Keratinocyte (primary cell): Measurements from ENCODE around the gene TLR9. TPM values are rescaled to one million over a fixed set of nuclear protein-coding genes. Genes with fewer than 3 reads are reported as not detected.

Source experiments
- DNase-seq: peaks from one replicate; pipeline ENCODE4 v3.0.0-alpha.2; 2011; ENCODE audit warnings: low read depth, missing footprints, low spot score
- FAIRE-seq: peaks from 2 replicates; lab custom pipeline; 2011; peaks lifted over from hg19 to GRCh38; lab: Jason Lieb, UNC
- H2AFZ ChIP-seq: 2 replicates; pipeline ENCODE4 v1.6.0; 2012; ENCODE audit warnings: low read length, control low read depth, inconsistent platforms; ENCODE audit not compliant: control insufficient read depth
- H3K27ac ChIP-seq: 2 replicates; pipeline ENCODE4 v1.5.1; 2011; ENCODE audit warnings: low read length; ENCODE audit not compliant: control insufficient read depth, insufficient read depth
- H3K27me3 ChIP-seq: 3 replicates; pipeline ENCODE4 v1.6.0; 2011; ENCODE audit warnings: low read length; ENCODE audit not compliant: control insufficient read depth, insufficient read depth; ENCODE audit errors: extremely low read depth
- H3K36me3 ChIP-seq, 2 experiments: 2 replicates in 1 of 2; 3 replicates in 1 of 2; pipeline ENCODE4 v1.5.1; 2011; ENCODE audit warnings: low read length in 2 of 2, mild to moderate bottlenecking in 1 of 2; ENCODE audit not compliant: control insufficient read depth in 2 of 2, insufficient read depth in 2 of 2; ENCODE audit errors: extremely low read depth in 1 of 2
- H3K4me1 ChIP-seq: 3 replicates; pipeline ENCODE4 v1.5.1; 2011; ENCODE audit warnings: low read length; ENCODE audit not compliant: control insufficient read depth, insufficient read depth; ENCODE audit errors: extremely low read depth
- H3K4me2 ChIP-seq: 3 replicates; pipeline ENCODE4 v1.6.0; 2011; ENCODE audit warnings: low read depth, low read length; ENCODE audit not compliant: control insufficient read depth, insufficient read depth; ENCODE audit errors: extremely low read depth
- H3K4me3 ChIP-seq, 3 experiments: fragments of 200-600 bp in 1 of 3; sonication (generic) in 1 of 3; 2 replicates in 2 of 3; 3 replicates in 1 of 3; pipeline ENCODE4 v1.5.1; 2011 to 2016; ENCODE audit warnings: low read length in 3 of 3, mild to moderate bottlenecking in 3 of 3, control low read depth in 2 of 3, inconsistent platforms in 1 of 3, low read depth in 1 of 3, mixed read lengths in 1 of 3, mixed run types in 1 of 3, moderate library complexity in 1 of 3; ENCODE audit not compliant: control insufficient read depth in 2 of 3, insufficient read depth in 2 of 3; ENCODE audit errors: extremely low read depth in 1 of 3
- H3K79me2 ChIP-seq: 2 replicates; pipeline ENCODE4 v1.6.0; 2012; ENCODE audit warnings: low read length; ENCODE audit not compliant: control insufficient read depth, insufficient read depth
- H3K9ac ChIP-seq: 3 replicates; pipeline ENCODE4 v1.6.0; 2011; ENCODE audit warnings: low read length; ENCODE audit not compliant: control insufficient read depth, insufficient read depth; ENCODE audit errors: extremely low read depth
- H3K9me1 ChIP-seq: 3 replicates; pipeline ENCODE4 v1.6.0; 2011; ENCODE audit warnings: low read length; ENCODE audit not compliant: control insufficient read depth, insufficient read depth; ENCODE audit errors: extremely low read depth
- H3K9me3 ChIP-seq: 2 replicates; pipeline ENCODE4 v1.5.1; 2012; ENCODE audit warnings: low read depth, low read length; ENCODE audit not compliant: control insufficient read depth
- H4K20me1 ChIP-seq: 3 replicates; pipeline ENCODE4 v1.6.0; 2011; ENCODE audit warnings: low read length; ENCODE audit not compliant: control insufficient read depth, insufficient read depth; ENCODE audit errors: extremely low read depth
- EZH2 ChIP-seq: IDR thresholded peaks from one replicate; pipeline ENCODE4 v1.6.1; 2012; ENCODE audit warnings: inconsistent platforms, mild to moderate bottlenecking, low read length, moderate library complexity
- dilution Hi-C: fragments of 300-500 bp; cut with MboI; formaldehyde crosslinking; loops from one replicate; pipeline ENCODE4 v1.7.0; 2020; ENCODE audit warnings: low sequenced_read_pairs; ENCODE audit not compliant: extremely low pct_ligation_motif_present
- polyA plus RNA-seq, 5 experiments: library from polyadenylated mRNA; depleted of rRNA in 3 of 5; stranded (reverse) in 3 of 5; stranded (forward) in 1 of 5; unstranded in 1 of 5; fragments of >200 nt; gene quantifications; 1 replicate in 1 of 5; 2 replicates in 3 of 5; 3 replicates in 1 of 5; pipeline versions ENCODE4 v1.2.1 to v1.2.3, GENCODE V29; 2011 to 2012; ENCODE audit warnings: missing spikeins in 2 of 5, low read depth in 1 of 5, low replicate concordance in 1 of 5
- TF ChIP-seq, protein P1 (sequence below), 3 experiments: IDR thresholded peaks in 1 of 3; conservative IDR thresholded peaks in 1 of 3; optimal IDR thresholded peaks in 1 of 3; 2 replicates in 2 of 3; 3 replicates in 1 of 3; pipeline versions ENCODE3 to v1.5.1; 2011; ENCODE audit warnings: low read length in 3 of 3, mild to moderate bottlenecking in 3 of 3, moderate library complexity in 2 of 3, control low read depth in 1 of 3, inconsistent platforms in 1 of 3; ENCODE audit not compliant: insufficient read depth in 2 of 3; ENCODE audit errors: extremely low read depth in 1 of 3

Gene TLR9
- polyA plus RNA-seq, 1 donor (not counting 4 experiments of a cell fraction or from before 2014, with no cell fraction given): not detected

DNA sequence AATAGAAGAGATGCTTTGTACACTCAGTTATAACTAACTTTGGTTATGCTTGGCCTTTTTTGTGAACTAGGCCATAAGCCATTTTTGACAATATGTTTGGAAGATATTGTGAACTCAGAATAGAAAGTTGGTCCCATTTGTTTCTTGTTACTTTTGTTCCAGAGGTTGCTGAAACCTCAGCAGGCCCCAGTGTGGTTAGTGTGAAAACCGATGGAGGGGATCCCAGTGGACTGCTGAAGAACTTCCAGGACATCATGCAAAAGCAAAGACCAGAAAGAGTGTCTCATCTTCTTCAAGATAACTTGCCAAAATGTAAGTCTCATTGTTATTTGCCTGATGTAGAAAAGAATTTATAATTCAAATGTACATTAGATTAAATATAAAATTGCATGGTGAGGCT lies 21.7 kb downstream of the TLR9 start:
- dilution Hi-C loops: no loop called here
- no peak overlapping the region for H3K27ac ChIP-seq
- H3K36me3 ChIP-seq: peaks cover 30 to 56% of the 10 kb centered on the region in 2 experiments

DNA sequence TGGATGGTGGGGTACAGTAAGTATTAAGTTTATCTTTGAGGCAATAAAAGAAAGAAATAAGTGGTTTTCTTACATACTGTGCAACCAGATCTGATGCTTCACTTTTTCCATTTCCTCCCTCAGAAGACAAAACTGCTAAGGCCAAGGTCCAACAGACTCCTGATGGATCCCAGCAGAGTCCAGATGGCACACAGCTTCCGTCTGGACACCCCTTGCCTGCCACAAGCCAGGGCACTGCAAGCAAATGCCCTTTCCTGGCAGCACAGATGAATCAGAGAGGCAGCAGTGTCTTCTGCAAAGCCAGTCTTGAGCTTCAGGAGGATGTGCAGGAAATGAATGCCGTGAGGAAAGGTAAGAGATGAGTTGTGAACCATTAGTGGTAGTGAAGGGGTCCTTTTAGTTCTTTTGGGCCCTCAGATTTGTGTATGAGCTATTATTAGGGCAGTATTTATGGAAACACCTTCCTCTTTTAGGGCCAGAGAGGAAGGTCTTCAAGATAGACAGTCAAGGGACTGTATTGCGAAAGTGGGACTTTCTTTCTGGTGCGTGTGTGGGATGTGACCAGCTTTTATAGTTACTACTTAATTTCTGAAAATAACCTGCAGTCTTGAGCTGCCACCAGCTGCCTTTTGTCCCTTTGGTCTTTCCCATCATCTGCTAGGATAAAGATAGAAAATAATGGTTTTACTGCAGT lies 22.9 kb downstream of the TLR9 start:
- H2AFZ ChIP-seq: no peak overlapping the region
- no peak overlapping the region for H3K4me2 ChIP-seq
- H4K20me1 ChIP-seq: no peaks in the 10 kb centered on the region
- no peak for TF ChIP-seq EZH2
- TF ChIP-seq, protein P1, sequence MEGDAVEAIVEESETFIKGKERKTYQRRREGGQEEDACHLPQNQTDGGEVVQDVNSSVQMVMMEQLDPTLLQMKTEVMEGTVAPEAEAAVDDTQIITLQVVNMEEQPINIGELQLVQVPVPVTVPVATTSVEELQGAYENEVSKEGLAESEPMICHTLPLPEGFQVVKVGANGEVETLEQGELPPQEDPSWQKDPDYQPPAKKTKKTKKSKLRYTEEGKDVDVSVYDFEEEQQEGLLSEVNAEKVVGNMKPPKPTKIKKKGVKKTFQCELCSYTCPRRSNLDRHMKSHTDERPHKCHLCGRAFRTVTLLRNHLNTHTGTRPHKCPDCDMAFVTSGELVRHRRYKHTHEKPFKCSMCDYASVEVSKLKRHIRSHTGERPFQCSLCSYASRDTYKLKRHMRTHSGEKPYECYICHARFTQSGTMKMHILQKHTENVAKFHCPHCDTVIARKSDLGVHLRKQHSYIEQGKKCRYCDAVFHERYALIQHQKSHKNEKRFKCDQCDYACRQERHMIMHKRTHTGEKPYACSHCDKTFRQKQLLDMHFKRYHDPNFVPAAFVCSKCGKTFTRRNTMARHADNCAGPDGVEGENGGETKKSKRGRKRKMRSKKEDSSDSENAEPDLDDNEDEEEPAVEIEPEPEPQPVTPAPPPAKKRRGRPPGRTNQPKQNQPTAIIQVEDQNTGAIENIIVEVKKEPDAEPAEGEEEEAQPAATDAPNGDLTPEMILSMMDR (optimal IDR thresholded peaks at IDR 0.05 in 1 of 3, IDR thresholded peaks at IDR 0.05 in 1 of 3, conservative IDR thresholded peaks at IDR 0.05 in 1 of 3; ENCODE audit: extremely low read depth in 1 of 3, insufficient read depth in 2 of 3, low read length in 3 of 3): no peak
- no peak overlapping the region for H3K9ac ChIP-seq
- no peak overlapping the region for H3K4me3 ChIP-seq
- DNase-seq: no peak
- peaks cover 25 to 44% of the 10 kb centered on the region in 2 experiments for H3K36me3 ChIP-seq
- dilution Hi-C loops: no loop called here
- no peak overlapping the region for H3K27ac ChIP-seq
- peaks cover 18% of the 10 kb centered on the region for H3K79me2 ChIP-seq
- H3K4me1 ChIP-seq: peaks cover 27% of the 10 kb centered on the region
- no peaks in the 10 kb centered on the region for H3K9me1 ChIP-seq
- no peak for FAIRE-seq
- no peaks in the 10 kb centered on the region for H3K9me3 ChIP-seq
- H3K27me3 ChIP-seq: no peaks in the 10 kb centered on the region

More for the DNA sequence above, 21.7 kb downstream of the TLR9 start:
- no peak for FAIRE-seq
- Histone ChIP-seq H3K9me3 (no peaks in the 10 kb centered on the region), H2AFZ (no peak overlapping the region), H3K9me1 (no peaks in the 10 kb centered on the region), H3K4me3 (no peak overlapping the region), H3K4me1 (peaks cover 22% of the 10 kb centered on the region), H3K79me2 (peaks cover 11% of the 10 kb centered on the region), H4K20me1 (no peaks in the 10 kb centered on the region), H3K4me2 (no peak overlapping the region), H3K27me3 (no peaks in the 10 kb centered on the region), H3K9ac (no peak overlapping the region)
- DNase-seq: no peak
- no peak for TF ChIP-seq EZH2
- TF ChIP-seq, protein P1 (optimal IDR thresholded peaks at IDR 0.05 in 1 of 3, IDR thresholded peaks at IDR 0.05 in 1 of 3, conservative IDR thresholded peaks at IDR 0.05 in 1 of 3; ENCODE audit: extremely low read depth in 1 of 3, insufficient read depth in 2 of 3, low read length in 3 of 3): no peak
